IMR-90 (cell line): Measurements from ENCODE around the gene DEAF1. TPM values are rescaled to one million over a fixed set of nuclear protein-coding genes. Genes with fewer than 3 reads are reported as not detected.
"Not testable (repeated sequence)": the region's sequence is repeated elsewhere in the genome, so short reads cannot be mapped to it uniquely, and the experiment has no call there.

Experiments
- ATAC-seq: fragments of 200-7000 bp; cut with Tn5 transposase; 2 replicates; pipeline ENCODE4 v1.9.1; 2020; ENCODE audit warnings: low read depth, mild to moderate bottlenecking, moderate library complexity
- BruUV-seq: library from RNA; stranded (reverse); fragments of 400-500 nt; replicated peaks from 2 replicates; lab custom pipeline; 2021; lab: Mats Ljungman, UMichigan
- CTCF ChIA-PET: fragments of 300-600 bp; formaldehyde crosslinking; extraction: SDS; loops from one replicate; lab custom pipeline; 2021; ENCODE audit warnings: antibody characterized with exemption; lab: Yijun Ruan, JAX
- POLR2A ChIA-PET: fragments of 300-600 bp; sonication (Branson Sonifier 250); formaldehyde crosslinking; loops from one replicate; lab custom pipeline; 2022; ENCODE audit warnings: antibody characterized with exemption; ENCODE audit not compliant: unreplicated experiment; lab: Charles Lee
- DNase-seq: peaks from one replicate; pipeline ENCODE4 v3.0.0; 2013
- H2AFZ ChIP-seq: replicated peaks from 2 replicates; pipeline ENCODE3; 2013; ENCODE audit warnings: low read length, mild to moderate bottlenecking; ENCODE audit not compliant: poor library complexity
- H2AK5ac ChIP-seq: 2 replicates; pipeline ENCODE4 v1.6.1; 2013; ENCODE audit warnings: low read depth, low read length, inconsistent platforms
- H2AK9ac ChIP-seq: replicated peaks from 2 replicates; pipeline ENCODE3; 2013; ENCODE audit warnings: mild to moderate bottlenecking, low read depth, low read length, moderate library complexity; ENCODE audit not compliant: poor library complexity
- H2BK120ac ChIP-seq: 2 replicates; pipeline ENCODE4 v1.6.1; 2013; ENCODE audit warnings: low read depth, low read length, inconsistent platforms
- H2BK15ac ChIP-seq: 3 replicates; pipeline ENCODE4 v1.6.1; 2013; ENCODE audit warnings: low read depth, low read length, inconsistent platforms
- H2BK20ac ChIP-seq: 2 replicates; pipeline ENCODE4 v1.6.1; 2013; ENCODE audit warnings: low read depth, mild to moderate bottlenecking, inconsistent platforms, low read length, moderate library complexity
- H2BK5ac ChIP-seq: 2 replicates; pipeline ENCODE4 v1.6.1; 2013; ENCODE audit warnings: mild to moderate bottlenecking, low read depth, low read length, inconsistent platforms; ENCODE audit not compliant: poor library complexity, severe bottlenecking
- H3K14ac ChIP-seq: replicated peaks from 2 replicates; pipeline ENCODE4 v1.6.1; 2013; ENCODE audit warnings: low read depth, low read length, inconsistent platforms
- H3K18ac ChIP-seq: 2 replicates; pipeline ENCODE4 v1.6.1; 2013; ENCODE audit warnings: low read depth, low read length, control low read depth
- H3K23ac ChIP-seq: 2 replicates; pipeline ENCODE4 v1.6.1; 2013; ENCODE audit warnings: low read depth, low read length, inconsistent platforms
- H3K27ac ChIP-seq: 2 replicates; pipeline ENCODE4 v1.5.1; 2013; ENCODE audit warnings: mild to moderate bottlenecking, control low read depth, low read length; ENCODE audit not compliant: insufficient read depth
- H3K27me3 ChIP-seq: 2 replicates; pipeline ENCODE4 v1.6.1; 2013; ENCODE audit warnings: low read length; ENCODE audit not compliant: control insufficient read depth, insufficient read depth
- H3K36me3 ChIP-seq: 2 replicates; pipeline ENCODE4 v1.6.1; 2013; ENCODE audit warnings: low read length, mixed read lengths; ENCODE audit not compliant: control insufficient read depth, insufficient read depth
- H3K4ac ChIP-seq: 2 replicates; pipeline ENCODE4 v1.6.1; 2013; ENCODE audit warnings: low read depth, low read length, inconsistent platforms
- H3K4me1 ChIP-seq: 2 replicates; pipeline ENCODE4 v1.6.1; 2013; ENCODE audit warnings: low read length, mixed read lengths; ENCODE audit not compliant: control insufficient read depth, insufficient read depth
- H3K4me2 ChIP-seq: 2 replicates; pipeline ENCODE4 v1.6.1; 2013; ENCODE audit warnings: low read depth, mild to moderate bottlenecking, control low read depth, low read length, moderate library complexity
- H3K4me3 ChIP-seq: 2 replicates; pipeline ENCODE4 v1.5.1; 2013; ENCODE audit warnings: low read depth, mild to moderate bottlenecking, control low read depth, low read length, moderate library complexity; ENCODE audit not compliant: insufficient read depth
- H3K56ac ChIP-seq: 2 replicates; pipeline ENCODE4 v1.6.1; 2013; ENCODE audit warnings: low read length, inconsistent platforms; ENCODE audit not compliant: insufficient read depth; ENCODE audit errors: extremely low read depth
- H3K79me1 ChIP-seq, 2 experiments: 2 replicates each; pipeline ENCODE4 v1.6.1; 2013; ENCODE audit warnings: low read length in 2 of 2, inconsistent platforms in 1 of 2, low read depth in 1 of 2
- H3K9ac ChIP-seq: 2 replicates; pipeline ENCODE4 v1.6.1; 2013; ENCODE audit warnings: low read depth, low read length, control low read depth
- H3K9me1 ChIP-seq: 2 replicates; pipeline ENCODE4 v1.6.1; 2013; ENCODE audit warnings: low read length, inconsistent platforms; ENCODE audit not compliant: insufficient read depth
- H3K9me3 ChIP-seq: 2 replicates; pipeline ENCODE4 v1.6.1; 2013; ENCODE audit warnings: low read length; ENCODE audit not compliant: control insufficient read depth, insufficient read depth
- H4K20me1 ChIP-seq: 2 replicates; pipeline ENCODE4 v1.6.1; 2013; ENCODE audit warnings: low read length, inconsistent platforms; ENCODE audit not compliant: insufficient read depth
- H4K5ac ChIP-seq: 2 replicates; pipeline ENCODE4 v1.6.1; 2013; ENCODE audit warnings: mild to moderate bottlenecking, low read depth, low read length, control low read depth
- H4K8ac ChIP-seq, 2 experiments: 2 replicates each; pipeline ENCODE4 v1.6.1; 2013; ENCODE audit warnings: low read depth in 2 of 2, low read length in 2 of 2, control low read depth in 1 of 2, inconsistent platforms in 1 of 2
- H4K91ac ChIP-seq: 2 replicates; pipeline ENCODE4 v1.6.1; 2013; ENCODE audit warnings: low read depth, low read length, inconsistent platforms; ENCODE audit not compliant: insufficient read depth
- WGBS, 2 experiments: methylation state at CpG; one replicate each; pipeline versions ENCODE4 v1.1.5 to v1.1.7; 2013; ENCODE audit warnings: missing lambda C conversion rate in 2 of 2; ENCODE audit not compliant: insufficient read length in 1 of 2; ENCODE audit errors: extremely low coverage in 2 of 2; 5-methylcytosine and 5-hydroxymethylcytosine counted together
- dilution Hi-C: fragments of 300-500 bp; cut with HindIII; formaldehyde crosslinking; loops from one replicate; pipeline ENCODE4 v1.14.3; 2018; ENCODE audit warnings: low sequenced_read_pairs; ENCODE audit not compliant: unreplicated experiment
- in situ Hi-C: fragments of 300-500 bp; cut with MboI; formaldehyde crosslinking; loops from 3 replicates; pipeline ENCODE4 v1.14.3; 2019; ENCODE audit warnings: low sequenced_read_pairs, inconsistent platforms, mixed read lengths
- intact Hi-C: fragments of 100-400 bp; cut with micrococcal nuclease; formaldehyde crosslinking; loops from 2 replicates; pipeline ENCODE4 v1.10.0; 2022
- polyA plus RNA-seq, 3 experiments: library from polyadenylated mRNA; depleted of rRNA; stranded (reverse); fragments of >200 nt; gene quantifications; 2 replicates each; pipeline ENCODE4 v1.2.3, GENCODE V29; 2012; ENCODE audit warnings: low replicate concordance in 1 of 3
- total RNA-seq: library from RNA; depleted of rRNA; stranded (reverse); fragments of >200 nt; gene quantifications from 2 replicates; pipeline ENCODE4 v1.2.3, GENCODE V29; 2012

DEAF1 gene
- total and polyA plus RNA-seq, 2 of the 4 experiments (the other 2 are of a cell fraction), result 22.9 to 31.6 TPM

DNA sequence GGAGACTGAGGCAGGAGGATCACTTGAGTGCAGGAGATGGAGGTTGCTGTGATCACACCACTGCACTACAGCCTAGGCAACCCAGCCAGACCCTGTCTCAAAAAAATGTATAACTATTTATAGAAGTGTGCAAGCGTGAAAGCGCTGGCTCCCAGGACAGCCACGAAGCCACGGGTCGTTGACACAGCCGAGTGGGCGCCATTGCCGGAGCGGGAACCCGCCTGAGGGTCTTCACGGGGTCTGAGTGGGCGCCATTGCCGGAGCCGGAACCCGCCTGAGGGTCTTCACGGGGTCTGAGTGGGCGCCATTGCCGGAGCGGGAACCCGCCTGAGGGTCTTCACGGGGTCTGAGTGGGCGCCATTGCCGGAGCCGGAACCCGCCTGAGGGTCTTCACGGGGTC lies 39.5 kb upstream of the DEAF1 start:
- H3K36me3 ChIP-seq, H3K9me1 ChIP-seq, H2BK120ac ChIP-seq, H2AFZ ChIP-seq, H3K79me1 ChIP-seq, H3K4me1 ChIP-seq, H3K23ac ChIP-seq, dilution Hi-C loops, H2AK9ac ChIP-seq, CTCF ChIA-PET, H2BK5ac ChIP-seq, intact Hi-C loops, ATAC-seq, in situ Hi-C loops, H4K20me1 ChIP-seq, POLR2A ChIA-PET, H4K8ac ChIP-seq, H2AK5ac ChIP-seq, H3K14ac ChIP-seq, H4K5ac ChIP-seq, H3K4me3 ChIP-seq, H3K9me3 ChIP-seq, H3K56ac ChIP-seq, H3K27ac ChIP-seq, H3K18ac ChIP-seq, H3K4me2 ChIP-seq, H3K9ac ChIP-seq, BruUV-seq, DNase-seq, H4K91ac ChIP-seq, H2BK15ac ChIP-seq, H2BK20ac ChIP-seq, H3K4ac ChIP-seq: not testable (repeated sequence)
- peaks cover 17% of the 10 kb centered on the region; the same call in 1 of the 2 replicates for H3K27me3 ChIP-seq
- WGBS, 2 experiments, result no CpG with 5 or more reads among the region's 26 CpGs
